ENCODE results near the gene VTI1A. TPM values are rescaled to one million over a fixed set of nuclear protein-coding genes. Genes with fewer than 3 reads are reported as not detected.

Gene VTI1A
- total RNA-seq, 1 donor from 2014 or later, result 22.7 TPM

DNA sequence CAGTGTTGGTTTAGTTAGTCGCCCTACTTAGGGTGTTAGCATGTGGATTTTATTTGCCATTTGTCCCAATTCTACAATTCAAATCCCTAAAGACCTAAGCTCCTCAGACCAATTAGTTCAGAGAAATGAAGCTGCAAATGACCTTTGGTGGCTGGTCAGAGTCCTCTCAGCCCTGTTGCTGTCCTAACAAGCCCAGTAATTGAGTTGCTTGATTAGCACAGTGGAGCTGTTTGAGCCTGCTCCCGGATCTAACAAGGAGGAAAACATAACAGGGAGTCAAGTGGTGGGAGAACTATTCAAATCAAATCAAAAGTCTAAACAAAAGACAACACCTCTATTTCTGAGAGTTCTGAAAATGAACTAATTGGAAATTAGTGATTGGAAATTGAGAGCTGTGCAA is 22.4 kb upstream of the VTI1A start:
- H3K36me3 Mint-ChIP-seq (ENCODE audit: low read depth), result peaks cover 2% of the 10 kb centered on the region
- peaks cover 2% of the 10 kb centered on the region for H3K4me1 Mint-ChIP-seq (ENCODE audit: low read depth)
- no peak for DNase-seq (ENCODE audit: low spot score)
- no peak overlapping the region for H3K27ac Mint-ChIP-seq (ENCODE audit: unreplicated experiment)
- TF ChIP-seq, protein P1, sequence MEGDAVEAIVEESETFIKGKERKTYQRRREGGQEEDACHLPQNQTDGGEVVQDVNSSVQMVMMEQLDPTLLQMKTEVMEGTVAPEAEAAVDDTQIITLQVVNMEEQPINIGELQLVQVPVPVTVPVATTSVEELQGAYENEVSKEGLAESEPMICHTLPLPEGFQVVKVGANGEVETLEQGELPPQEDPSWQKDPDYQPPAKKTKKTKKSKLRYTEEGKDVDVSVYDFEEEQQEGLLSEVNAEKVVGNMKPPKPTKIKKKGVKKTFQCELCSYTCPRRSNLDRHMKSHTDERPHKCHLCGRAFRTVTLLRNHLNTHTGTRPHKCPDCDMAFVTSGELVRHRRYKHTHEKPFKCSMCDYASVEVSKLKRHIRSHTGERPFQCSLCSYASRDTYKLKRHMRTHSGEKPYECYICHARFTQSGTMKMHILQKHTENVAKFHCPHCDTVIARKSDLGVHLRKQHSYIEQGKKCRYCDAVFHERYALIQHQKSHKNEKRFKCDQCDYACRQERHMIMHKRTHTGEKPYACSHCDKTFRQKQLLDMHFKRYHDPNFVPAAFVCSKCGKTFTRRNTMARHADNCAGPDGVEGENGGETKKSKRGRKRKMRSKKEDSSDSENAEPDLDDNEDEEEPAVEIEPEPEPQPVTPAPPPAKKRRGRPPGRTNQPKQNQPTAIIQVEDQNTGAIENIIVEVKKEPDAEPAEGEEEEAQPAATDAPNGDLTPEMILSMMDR (IDR thresholded peaks at IDR 0.05), result no peak
- no peak overlapping the region for H3K4me3 Mint-ChIP-seq (ENCODE audit: unreplicated experiment)
- H3K9me3 Mint-ChIP-seq (ENCODE audit: low read depth), result no peaks in the 10 kb centered on the region
- no peaks in the 10 kb centered on the region for H3K27me3 Mint-ChIP-seq (ENCODE audit: low read depth)

DNA sequence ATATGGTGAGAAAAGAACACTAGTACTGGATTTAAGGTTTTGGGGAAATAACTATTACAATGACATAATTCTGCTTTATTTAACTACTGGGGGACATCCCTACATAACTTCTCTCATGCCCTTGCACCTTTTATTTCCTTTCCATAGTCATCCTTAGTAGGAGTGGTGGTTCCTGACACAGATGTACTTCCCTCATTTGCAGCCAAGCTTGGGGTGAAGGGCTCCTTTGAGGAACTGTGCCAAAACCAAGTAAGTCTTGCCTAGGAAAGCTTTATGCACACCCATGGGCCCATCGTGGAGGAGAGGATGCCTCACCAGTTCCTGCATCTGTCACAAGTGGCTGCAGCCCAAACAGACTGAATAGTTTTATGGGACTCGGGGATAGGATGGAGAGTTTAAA is 20.9 kb upstream of the VTI1A start:
- DNase-seq (ENCODE audit: low spot score), result no peak
- Mint-ChIP-seq H3K4me1 (ENCODE audit: low read depth) (peaks cover 2% of the 10 kb centered on the region), H3K27me3 (ENCODE audit: low read depth) (no peaks in the 10 kb centered on the region), H3K27ac (ENCODE audit: unreplicated experiment) (no peak overlapping the region), H3K9me3 (ENCODE audit: low read depth) (no peaks in the 10 kb centered on the region), H3K36me3 (ENCODE audit: low read depth) (peaks cover 6% of the 10 kb centered on the region), H3K4me3 (ENCODE audit: unreplicated experiment) (no peak overlapping the region)
- TF ChIP-seq, protein P1 (IDR thresholded peaks at IDR 0.05), result no peak

DNA sequence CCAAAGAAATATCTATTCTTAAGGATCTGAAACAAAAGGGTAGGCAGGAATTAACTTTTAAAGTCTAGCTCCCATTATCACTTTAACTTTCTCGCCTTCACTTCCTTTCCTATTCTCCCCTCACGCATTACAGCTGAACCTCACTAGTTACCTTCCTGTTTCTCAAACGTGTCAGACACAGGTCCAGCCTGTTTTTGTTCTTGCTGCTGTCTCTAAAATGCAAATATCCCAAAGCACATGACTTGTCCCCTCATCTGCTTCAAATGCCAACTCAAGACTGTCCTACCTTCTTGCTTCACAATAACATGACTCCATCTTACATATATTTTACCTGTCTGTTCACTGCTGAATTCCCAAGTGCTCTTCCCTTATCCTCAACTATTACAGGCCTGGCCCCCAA is 17.9 kb upstream of the VTI1A start:
- H3K4me3 Mint-ChIP-seq (ENCODE audit: unreplicated experiment), result no peak overlapping the region
- no peaks in the 10 kb centered on the region for H3K9me3 Mint-ChIP-seq (ENCODE audit: low read depth)
- no peaks in the 10 kb centered on the region for H3K27me3 Mint-ChIP-seq (ENCODE audit: low read depth)
- H3K36me3 Mint-ChIP-seq (ENCODE audit: low read depth), result peaks cover 13% of the 10 kb centered on the region
- H3K4me1 Mint-ChIP-seq (ENCODE audit: low read depth), result no peaks in the 10 kb centered on the region
- TF ChIP-seq, protein P1 (IDR thresholded peaks at IDR 0.05), result no peak
- H3K27ac Mint-ChIP-seq (ENCODE audit: unreplicated experiment), result no peak overlapping the region
- no peak for DNase-seq (ENCODE audit: low spot score)

DNA sequence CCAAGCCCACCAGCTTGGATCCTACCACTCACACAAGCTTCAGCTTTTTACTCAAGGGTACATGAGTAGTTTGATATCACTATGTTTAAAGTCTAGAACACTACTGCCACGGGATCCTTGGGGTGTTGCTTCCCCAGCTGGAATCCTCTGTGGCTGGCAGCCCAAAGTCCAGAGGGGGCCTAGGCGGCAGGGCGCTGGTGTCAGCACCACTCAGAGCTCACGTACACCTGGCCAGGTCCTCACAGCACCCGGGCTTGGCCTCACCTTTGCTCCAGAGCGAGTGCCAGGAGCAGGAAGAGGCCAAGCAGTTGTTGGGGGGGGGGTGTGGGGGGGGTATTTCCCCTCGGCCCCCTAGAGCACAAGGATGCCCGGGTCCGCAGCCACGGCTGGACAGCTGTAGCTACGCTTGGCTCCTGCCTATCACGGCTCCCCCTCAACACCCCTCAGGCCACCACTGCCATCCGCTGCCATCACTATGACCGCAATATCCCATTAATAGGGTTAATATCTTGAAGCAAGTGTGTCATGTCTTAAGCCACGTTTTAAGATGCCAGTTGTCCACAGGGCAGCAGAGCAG is 17.3 kb upstream of the VTI1A start:
- TF ChIP-seq, protein P1 (IDR thresholded peaks at IDR 0.05), result no peak
- Mint-ChIP-seq H3K9me3 (ENCODE audit: low read depth) (no peaks in the 10 kb centered on the region), H3K27ac (ENCODE audit: unreplicated experiment) (no peak overlapping the region), H3K36me3 (ENCODE audit: low read depth) (peaks cover 13% of the 10 kb centered on the region), H3K4me3 (ENCODE audit: unreplicated experiment) (no peak overlapping the region), H3K4me1 (ENCODE audit: low read depth) (no peaks in the 10 kb centered on the region), H3K27me3 (ENCODE audit: low read depth) (no peaks in the 10 kb centered on the region)
- no peak for DNase-seq (ENCODE audit: low spot score)

DNA sequence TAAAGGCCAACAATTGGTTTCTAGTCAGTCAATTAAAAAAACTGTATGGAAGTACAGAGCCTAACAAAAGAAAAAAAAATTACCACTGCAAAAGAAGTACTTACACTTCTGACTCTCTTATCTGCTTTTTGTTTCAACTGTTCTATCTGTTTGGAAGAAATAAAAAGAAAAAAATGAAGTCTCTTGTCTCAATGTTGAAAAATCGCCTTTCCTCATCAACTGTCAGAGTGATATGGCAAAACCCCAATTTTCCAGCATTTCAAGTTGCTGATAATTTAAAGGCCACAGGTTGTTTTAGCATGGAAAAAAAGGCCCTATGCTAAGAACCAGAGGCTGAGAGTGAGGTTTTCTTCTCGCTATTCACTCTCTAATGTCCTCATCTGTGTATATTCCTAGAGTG is 13.9 kb upstream of the VTI1A start:
- Mint-ChIP-seq H3K27ac (ENCODE audit: unreplicated experiment) (no peak overlapping the region), H3K4me1 (ENCODE audit: low read depth) (no peaks in the 10 kb centered on the region), H3K4me3 (ENCODE audit: unreplicated experiment) (no peak overlapping the region), H3K27me3 (ENCODE audit: low read depth) (no peaks in the 10 kb centered on the region), H3K9me3 (ENCODE audit: low read depth) (no peaks in the 10 kb centered on the region), H3K36me3 (ENCODE audit: low read depth) (peaks cover 14% of the 10 kb centered on the region)
- no peak for DNase-seq (ENCODE audit: low spot score)
- TF ChIP-seq, protein P1 (IDR thresholded peaks at IDR 0.05), result no peak
